HG03442 (cell line): Measurements from ENCODE around the gene KRT40.

Experiments used
- ATAC-seq: cut with Tn5 transposase; IDR thresholded peaks from one replicate; pipeline ENCODE4 v1.9.1; 2021; ENCODE audit warnings: mild to moderate bottlenecking, moderate library complexity; ENCODE audit not compliant: unreplicated experiment

KRT40 gene

GRCh38 chr17:40997361-40997760, 13.2 kb upstream of the KRT40 start:
- ATAC-seq = no peak

GRCh38 chr17:40996829-40997228, 12.7 kb upstream of the KRT40 start:
- no peak for ATAC-seq

GRCh38 chr17:40995116-40995515, 11.0 kb upstream of the KRT40 start:
- ATAC-seq = no peak

- no peak for ATAC-seq
Observed at GRCh38 chr17:40993839-40994238, 9.7 kb upstream of the KRT40 start, which contains the start of gene KRTAP3-3. KRTAP3-3 (minus strand) TSS chr17:40994164; CDS start chr17:40994097, 67 bp downstream.

GRCh38 chr17:40993084-40993483, 9.0 kb upstream of the KRT40 start:
- no peak for ATAC-seq

- ATAC-seq = no peak
Observed at GRCh38 chr17:40992666-40993065, 8.5 kb upstream of the KRT40 start.

- no peak for ATAC-seq
Observed at GRCh38 chr17:40986920-40987319, 2.8 kb upstream of the KRT40 start.

GRCh38 chr17:40981115-40981514, 3.0 kb downstream of the KRT40 start:
- ATAC-seq = no peak

GRCh38 chr17:40980596-40980995, 3.5 kb downstream of the KRT40 start:
- ATAC-seq = no peak

- ATAC-seq = no peak
Observed at GRCh38 chr17:40980117-40980516, 4.0 kb downstream of the KRT40 start.

- ATAC-seq = no peak
Observed at GRCh38 chr17:40978575-40979151, 5.5 kb downstream of the KRT40 start.

GRCh38 chr17:40975516-40975915, 8.6 kb downstream of the KRT40 start:
- no peak for ATAC-seq

- ATAC-seq = no peak
Observed at GRCh38 chr17:40974366-40974765, 9.8 kb downstream of the KRT40 start.

GRCh38 chr17:40967582-40967981, 16.5 kb downstream of the KRT40 start:
- ATAC-seq = no peak

- no peak for ATAC-seq
Observed at GRCh38 chr17:40966848-40967247, 17.3 kb downstream of the KRT40 start, which contains the start of gene KRT39. KRT39 (minus strand) TSS chr17:40966948; CDS start chr17:40966856, 92 bp downstream.

GRCh38 chr17:40963838-40964237, 20.3 kb downstream of the KRT40 start:
- no peak for ATAC-seq

GRCh38 chr17:40962059-40962561, 22.0 kb downstream of the KRT40 start:
- ATAC-seq = no peak

GRCh38 chr17:40961591-40961990, 22.5 kb downstream of the KRT40 start:
- no peak for ATAC-seq

GRCh38 chr17:40960144-40960543, 24.0 kb downstream of the KRT40 start:
- ATAC-seq = no peak

- ATAC-seq = no peak
Observed at GRCh38 chr17:40958086-40958953, 25.8 kb downstream of the KRT40 start.

- ATAC-seq = no peak
Observed at GRCh38 chr17:40956401-40957254, 27.5 kb downstream of the KRT40 start.
